Spinal cord (tissue), 10 donors: Measurements from ENCODE around the gene AGPS. TPM values are rescaled to one million over a fixed set of nuclear protein-coding genes. Genes with fewer than 3 reads are reported as not detected.

Source experiments
- DNase-seq, 6 donors: peaks; one replicate each; pipeline versions ENCODE4 v3.0.0 to v3.0.0-alpha.2; 2013 to 2015; ENCODE audit warnings: low spot score in 6 of 6, low read depth in 4 of 6
- H3K27ac ChIP-seq: one replicate; pipeline ENCODE4 v1.5.1; 2013; ENCODE audit warnings: low read depth, low read length, control low read depth
- H3K27me3 ChIP-seq: one replicate; pipeline ENCODE4 v1.6.1; 2013; ENCODE audit warnings: low read length; ENCODE audit not compliant: control insufficient read depth, insufficient read depth
- H3K36me3 ChIP-seq: one replicate; pipeline ENCODE4 v1.6.1; 2013; ENCODE audit warnings: low read length; ENCODE audit not compliant: control insufficient read depth, insufficient read depth
- H3K4me1 ChIP-seq: one replicate; pipeline ENCODE4 v1.6.1; 2013; ENCODE audit warnings: low read length; ENCODE audit not compliant: control insufficient read depth, insufficient read depth
- H3K4me3 ChIP-seq: one replicate; pipeline ENCODE4 v1.5.1; 2013; ENCODE audit warnings: low read depth, low read length, control low read depth
- H3K9me3 ChIP-seq: one replicate; pipeline ENCODE4 v1.6.1; 2013; ENCODE audit warnings: low read length; ENCODE audit not compliant: control insufficient read depth, insufficient read depth
- WGBS: methylation state at CpG from one replicate; pipeline ENCODE4 v1.1.5; 2013; ENCODE audit warnings: missing lambda C conversion rate; ENCODE audit not compliant: insufficient coverage; 5-methylcytosine and 5-hydroxymethylcytosine counted together
- polyA plus RNA-seq, 2 donors: library from polyadenylated mRNA; unstranded; fragments of 120-200 nt; gene quantifications; one replicate each; pipeline ENCODE4 v1.2.1, GENCODE V29; 2013; ENCODE audit not compliant: insufficient read length in 2 of 2
- total RNA-seq, 2 donors: library from RNA; depleted of rRNA in 1 of 2; stranded (reverse); fragments of 120-200 nt in 1 of 2; fragments of >200 nt in 1 of 2; gene quantifications; one replicate each; pipeline versions ENCODE4 v1.2.3 to v1.2.4, GENCODE V29; 2013 to 2014
- donor health status: healthy.

AGPS gene
- total and polyA plus RNA-seq, 4 donors: 27.0 to 72.7 (median 39.5) TPM

DNA sequence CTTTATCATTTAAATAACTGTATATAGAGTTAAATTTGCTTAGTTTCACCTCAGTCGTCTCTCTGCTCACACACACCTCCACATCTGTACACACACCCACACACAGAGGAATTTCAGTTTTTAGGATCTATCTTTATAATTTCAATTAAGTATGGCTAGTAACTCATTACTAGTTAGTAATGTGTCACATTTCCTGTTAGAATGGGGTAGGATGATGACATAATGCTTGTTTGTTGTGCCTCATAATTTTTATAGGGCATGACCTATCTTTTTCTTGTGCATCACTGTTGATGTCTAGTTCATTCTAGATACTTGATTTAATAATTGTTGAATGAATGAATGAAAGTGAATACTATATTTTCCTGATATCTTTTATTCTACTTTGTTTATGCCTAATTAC lies 108.6 kb downstream of the AGPS start:
- Histone ChIP-seq H3K27me3 (no peaks in the 10 kb centered on the region), H3K36me3 (no peaks in the 10 kb centered on the region), H3K27ac (no peak overlapping the region), H3K4me1 (no peaks in the 10 kb centered on the region), H3K4me3 (no peak overlapping the region), H3K9me3 (no peaks in the 10 kb centered on the region)
- no CpG with 5 or more reads among the region's 1 CpG for WGBS
- DNase-seq: no peak

GRCh38 chr2:177506505-177506904 lies 113.9 kb downstream of the AGPS start:
- no peak for DNase-seq
- H3K4me3 ChIP-seq: no peak overlapping the region
- no peaks in the 10 kb centered on the region for H3K27me3 ChIP-seq
- no peaks in the 10 kb centered on the region for H3K4me1 ChIP-seq
- no peak overlapping the region for H3K27ac ChIP-seq
- no peaks in the 10 kb centered on the region for H3K9me3 ChIP-seq
- H3K36me3 ChIP-seq: no peaks in the 10 kb centered on the region

GRCh38 chr2:177506998-177507397 lies 114.4 kb downstream of the AGPS start:
- H3K27ac ChIP-seq: no peak overlapping the region
- no peaks in the 10 kb centered on the region for H3K4me1 ChIP-seq
- H3K36me3 ChIP-seq: no peaks in the 10 kb centered on the region
- DNase-seq: no peak
- H3K9me3 ChIP-seq: no peaks in the 10 kb centered on the region
- no CpG with 5 or more reads among the region's 2 CpGs for WGBS
- no peaks in the 10 kb centered on the region for H3K27me3 ChIP-seq
- H3K4me3 ChIP-seq: no peak overlapping the region

DNA sequence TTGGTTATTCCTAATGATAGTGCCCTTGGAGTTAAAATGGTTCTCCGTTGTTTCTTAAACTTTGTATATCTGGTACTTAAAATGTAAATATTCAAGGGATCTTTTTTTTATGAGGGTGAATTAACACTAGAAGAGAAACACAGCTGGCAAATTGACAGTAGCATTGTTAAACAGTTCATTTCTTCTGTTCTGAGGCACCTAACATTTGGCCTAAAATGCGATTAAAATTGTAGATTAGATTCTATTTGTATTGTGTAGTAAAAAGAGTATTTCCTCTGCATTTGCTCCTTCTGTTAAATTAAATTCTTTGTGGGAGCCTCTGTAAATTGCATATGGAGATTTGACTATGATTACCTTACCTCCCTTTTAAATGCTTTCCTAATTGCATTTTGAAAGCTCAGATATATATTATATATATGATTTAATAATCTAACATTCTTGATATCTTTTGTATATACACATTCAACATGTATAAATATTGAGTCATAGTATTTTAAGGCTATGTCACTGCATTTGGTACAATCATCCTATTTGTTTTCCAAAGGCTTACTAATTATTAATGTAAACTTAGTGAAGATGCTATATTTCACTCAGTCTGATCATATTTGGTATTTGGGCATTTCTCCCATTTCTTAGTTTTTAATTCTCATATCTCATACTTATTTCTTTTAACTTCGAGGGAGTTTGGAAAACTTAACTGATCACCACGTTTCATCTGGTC lies 124.4 kb downstream of the AGPS start:
- Histone ChIP-seq H3K9me3 (no peaks in the 10 kb centered on the region), H3K4me3 (no peak overlapping the region), H3K4me1 (no peaks in the 10 kb centered on the region), H3K27ac (no peak overlapping the region), H3K36me3 (no peaks in the 10 kb centered on the region), H3K27me3 (no peaks in the 10 kb centered on the region)
- no CpG with 5 or more reads among the region's 4 CpGs for WGBS
- peak in 2 of 6 donors; percentile 13 to 54 for DNase-seq

- Histone ChIP-seq H3K36me3 (no peaks in the 10 kb centered on the region), H3K9me3 (no peaks in the 10 kb centered on the region), H3K4me3 (no peak overlapping the region), H3K27me3 (no peaks in the 10 kb centered on the region), H3K4me1 (no peaks in the 10 kb centered on the region), H3K27ac (no peak overlapping the region)
- no peak for DNase-seq
- 100% methylated on average over 1 of the region's 2 CpGs for WGBS
Observed at GRCh38 chr2:177518754-177519153, 126.2 kb downstream of the AGPS start.

DNA sequence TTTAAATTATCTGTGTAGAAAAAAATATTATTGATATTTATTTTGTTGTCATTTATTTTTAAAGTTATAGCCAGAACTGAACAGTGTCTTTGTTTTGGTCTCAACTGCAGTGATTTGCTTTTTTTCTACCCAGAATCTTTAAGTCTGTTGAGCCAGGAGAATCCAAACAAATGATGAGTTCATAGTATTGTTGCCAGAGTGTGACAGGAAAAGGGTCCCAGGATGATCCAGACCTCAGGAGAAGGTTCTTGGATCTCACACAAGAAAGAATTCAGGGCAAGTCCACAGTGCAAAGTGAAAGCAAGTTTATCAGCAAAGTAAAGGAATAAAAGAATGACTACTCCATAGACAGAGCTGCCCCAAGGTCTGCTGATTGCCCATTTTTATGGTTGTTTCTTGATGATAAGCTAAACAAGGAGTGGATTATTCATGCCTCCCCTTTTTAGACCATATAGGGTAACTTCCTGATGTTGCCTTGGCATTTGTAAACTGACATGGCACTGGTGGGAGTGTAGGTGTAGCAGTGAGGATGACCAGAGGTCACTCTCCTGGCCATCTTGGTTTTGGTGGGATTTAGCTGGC lies 127.1 kb downstream of the AGPS start:
- H3K9me3 ChIP-seq: no peaks in the 10 kb centered on the region
- no peaks in the 10 kb centered on the region for H3K27me3 ChIP-seq
- H3K4me3 ChIP-seq: no peak overlapping the region
- H3K36me3 ChIP-seq: no peaks in the 10 kb centered on the region
- DNase-seq: no peak
- no peaks in the 10 kb centered on the region for H3K4me1 ChIP-seq
- no peak overlapping the region for H3K27ac ChIP-seq

- no peak overlapping the region for H3K27ac ChIP-seq
- H3K27me3 ChIP-seq: no peaks in the 10 kb centered on the region
- no peaks in the 10 kb centered on the region for H3K9me3 ChIP-seq
- H3K4me1 ChIP-seq: no peaks in the 10 kb centered on the region
- WGBS: no CpG with 5 or more reads among the region's 2 CpGs
- peak in 2 of 6 donors; percentile 57 to 70 for DNase-seq
- H3K36me3 ChIP-seq: no peaks in the 10 kb centered on the region
- H3K4me3 ChIP-seq: no peak overlapping the region
Observed at GRCh38 chr2:177520324-177520723, 127.8 kb downstream of the AGPS start.

DNA sequence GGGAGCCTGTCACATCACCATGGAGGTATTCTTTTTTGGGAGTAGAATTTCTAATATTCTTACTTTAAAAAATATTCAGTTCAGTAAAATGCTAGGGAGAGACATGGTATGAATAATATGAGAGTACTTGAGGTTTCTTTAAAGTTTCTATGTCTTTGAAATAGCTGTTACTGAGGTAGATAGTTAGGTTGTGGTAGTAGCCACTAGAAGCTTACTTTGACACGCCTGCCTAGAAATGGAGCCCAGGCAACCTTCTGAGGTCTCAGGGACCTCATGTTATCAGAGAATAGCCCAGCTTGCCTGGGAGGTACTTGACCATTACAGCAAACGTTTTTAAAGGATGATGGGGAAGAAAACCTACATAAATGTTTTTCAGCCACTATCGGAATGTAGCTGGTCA lies 131.2 kb downstream of the AGPS start:
- no peaks in the 10 kb centered on the region for H3K36me3 ChIP-seq
- DNase-seq: no peak
- H3K27me3 ChIP-seq: no peaks in the 10 kb centered on the region
- H3K4me1 ChIP-seq: no peaks in the 10 kb centered on the region
- H3K4me3 ChIP-seq: no peak overlapping the region
- 100% methylated on average over 1 of the region's 3 CpGs for WGBS
- H3K27ac ChIP-seq: no peak overlapping the region
- H3K9me3 ChIP-seq: no peaks in the 10 kb centered on the region

- no peaks in the 10 kb centered on the region for H3K9me3 ChIP-seq
- H3K27me3 ChIP-seq: no peaks in the 10 kb centered on the region
- H3K4me1 ChIP-seq: no peaks in the 10 kb centered on the region
- DNase-seq: no peak
- no CpG with 5 or more reads among the region's 3 CpGs for WGBS
- H3K4me3 ChIP-seq: no peak overlapping the region
- H3K27ac ChIP-seq: no peak overlapping the region
- no peaks in the 10 kb centered on the region for H3K36me3 ChIP-seq
Observed at GRCh38 chr2:177525351-177525924, 132.9 kb downstream of the AGPS start.

DNA sequence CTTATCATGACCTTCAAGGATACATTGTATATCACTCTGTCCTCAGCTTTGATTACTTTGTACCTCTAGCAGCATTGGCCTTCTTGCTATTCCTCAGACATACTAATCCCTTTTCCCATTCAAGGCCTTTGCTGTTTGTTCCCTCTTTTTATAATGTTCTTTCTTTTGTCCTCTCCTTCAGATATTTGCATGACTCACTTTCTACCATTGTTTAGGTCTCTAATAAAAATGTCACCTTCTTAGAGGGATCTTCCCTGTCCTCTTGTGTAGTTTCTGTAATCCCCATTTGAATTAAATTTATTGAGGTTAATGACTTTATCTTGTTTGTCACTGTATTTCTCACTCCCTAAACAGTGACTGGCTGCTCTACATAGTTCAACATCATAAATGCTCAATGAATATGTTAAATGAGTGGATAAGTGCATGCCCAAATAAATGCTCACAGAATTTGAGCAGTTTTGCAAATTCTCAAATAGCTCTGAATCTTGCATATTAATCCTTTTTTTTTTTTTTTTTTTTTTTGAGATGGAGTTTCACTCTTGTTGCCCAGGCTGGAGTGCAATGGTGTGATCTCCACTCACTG lies 135.9 kb downstream of the AGPS start:
- H3K4me3 ChIP-seq: no peak overlapping the region
- H3K27me3 ChIP-seq: no peaks in the 10 kb centered on the region
- H3K36me3 ChIP-seq: no peaks in the 10 kb centered on the region
- no peak overlapping the region for H3K27ac ChIP-seq
- H3K4me1 ChIP-seq: no peaks in the 10 kb centered on the region
- DNase-seq: no peak
- H3K9me3 ChIP-seq: no peaks in the 10 kb centered on the region
